ENCODE results near the gene PSMA1.

The PSMA1 gene

DNA sequence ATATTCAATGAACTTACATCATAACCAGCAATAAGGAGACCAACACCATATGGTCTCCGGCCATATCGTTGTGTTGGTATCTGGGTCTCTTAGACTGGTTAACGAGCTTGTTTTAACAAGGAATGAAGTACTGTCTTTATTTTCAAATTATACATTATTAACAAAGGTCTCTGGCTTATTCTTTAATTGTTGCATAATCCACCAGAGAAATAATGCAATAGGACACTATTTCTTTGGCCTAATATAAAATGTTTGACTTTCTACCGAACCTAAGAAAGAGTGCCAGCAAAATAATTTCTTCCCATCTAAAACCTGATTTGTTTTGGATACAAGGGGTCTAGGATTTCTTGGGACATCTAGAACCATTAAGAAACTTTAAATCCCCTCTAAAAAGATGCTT is 6.4 kb downstream of the PSMA1 start:
- H3K9me3 Mint-ChIP-seq = no peaks in the 10 kb centered on the region
- H3K27ac Mint-ChIP-seq = no peak overlapping the region
- peaks cover 8% of the 10 kb centered on the region for H3K4me1 Mint-ChIP-seq (ENCODE audit: low read depth)
- H3K4me3 Mint-ChIP-seq = no peak overlapping the region
- intact Hi-C loops (cut with micrococcal nuclease) = loop anchor here (5.0 kb wide), 1 partner anchor 46 kb away; no protein-coding TSS in a partner anchor
- H3K27me3 Mint-ChIP-seq = no peaks in the 10 kb centered on the region
- peaks cover 86% of the 10 kb centered on the region for H3K36me3 Mint-ChIP-seq (ENCODE audit: low read depth)

DNA sequence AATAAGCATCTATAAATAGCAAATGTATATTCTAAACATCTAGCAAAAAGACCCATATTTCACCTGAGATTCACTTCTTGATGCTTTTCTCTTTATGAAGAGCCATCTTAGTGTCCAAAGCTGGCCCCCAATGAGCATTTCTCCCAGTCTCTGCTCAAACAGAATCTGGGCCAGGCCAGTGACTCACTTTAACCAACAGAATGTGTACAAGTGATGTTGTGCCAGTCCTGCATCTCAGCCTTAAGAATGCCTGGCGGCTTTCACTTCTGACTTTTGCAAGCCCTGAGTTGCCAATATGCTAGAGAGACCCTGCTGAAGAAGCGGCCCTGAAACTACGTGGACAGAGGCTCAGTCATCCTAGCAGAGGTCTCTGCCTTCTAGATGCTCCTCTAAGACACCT is 13.7 kb downstream of the PSMA1 start:
- Mint-ChIP-seq H3K36me3 (ENCODE audit: low read depth) (peaks cover 87% of the 10 kb centered on the region), H3K4me3 (no peak overlapping the region), H3K27ac (no peak overlapping the region), H3K4me1 (ENCODE audit: low read depth) (no peaks in the 10 kb centered on the region), H3K9me3 (no peaks in the 10 kb centered on the region), H3K27me3 (no peaks in the 10 kb centered on the region)
- intact Hi-C loops (cut with micrococcal nuclease) = no loop called here

DNA sequence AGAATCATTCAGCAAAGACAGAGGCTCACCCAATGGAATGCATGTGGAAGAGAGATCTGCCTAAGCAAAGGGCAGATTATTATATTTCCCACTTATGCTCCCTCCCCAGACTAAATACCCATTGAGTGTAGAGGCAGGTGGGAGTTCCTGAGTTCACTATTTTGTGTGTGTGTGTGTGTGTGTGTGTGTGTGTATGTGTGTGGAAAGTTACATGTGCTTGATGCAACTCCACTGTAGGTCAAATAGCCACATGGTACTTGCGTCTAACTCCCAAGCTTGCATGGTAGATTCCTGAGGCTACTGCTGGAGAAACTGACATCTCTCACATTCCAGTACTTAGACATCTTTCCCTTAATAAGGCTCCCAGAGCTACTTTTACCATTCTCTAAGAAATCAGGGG is 17.2 kb downstream of the PSMA1 start:
- Mint-ChIP-seq H3K4me3 (no peak overlapping the region), H3K9me3 (no peaks in the 10 kb centered on the region), H3K27me3 (no peaks in the 10 kb centered on the region), H3K36me3 (ENCODE audit: low read depth) (peaks cover 67% of the 10 kb centered on the region), H3K27ac (no peak overlapping the region), H3K4me1 (ENCODE audit: low read depth) (peaks cover 5% of the 10 kb centered on the region)
- intact Hi-C loops (cut with micrococcal nuclease) = no loop called here

DNA sequence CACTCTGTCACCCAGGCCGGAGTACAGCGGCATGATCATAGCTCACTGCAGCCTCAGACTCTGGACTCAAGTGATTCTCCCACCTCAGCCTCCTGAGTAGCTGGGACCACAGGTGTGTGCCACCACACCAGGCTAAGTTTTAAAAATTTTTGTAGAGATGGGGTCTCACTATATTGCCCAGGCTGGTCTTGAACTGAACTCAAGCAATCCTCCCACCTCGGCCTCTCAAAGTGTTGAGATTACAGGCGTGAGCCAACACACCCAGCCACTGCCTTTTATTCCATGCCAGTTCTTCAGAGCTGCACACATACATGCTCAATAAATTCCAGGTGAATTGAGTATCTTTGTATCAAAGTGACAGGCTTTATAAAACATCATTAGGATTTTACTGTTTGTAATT is 18.1 kb downstream of the PSMA1 start:
- Mint-ChIP-seq H3K27ac (no peak overlapping the region), H3K36me3 (ENCODE audit: low read depth) (peaks cover 67% of the 10 kb centered on the region), H3K4me1 (ENCODE audit: low read depth) (peaks cover 15% of the 10 kb centered on the region), H3K4me3 (no peak overlapping the region), H3K9me3 (no peaks in the 10 kb centered on the region), H3K27me3 (no peaks in the 10 kb centered on the region)
- intact Hi-C loops (cut with micrococcal nuclease) = no loop called here

DNA sequence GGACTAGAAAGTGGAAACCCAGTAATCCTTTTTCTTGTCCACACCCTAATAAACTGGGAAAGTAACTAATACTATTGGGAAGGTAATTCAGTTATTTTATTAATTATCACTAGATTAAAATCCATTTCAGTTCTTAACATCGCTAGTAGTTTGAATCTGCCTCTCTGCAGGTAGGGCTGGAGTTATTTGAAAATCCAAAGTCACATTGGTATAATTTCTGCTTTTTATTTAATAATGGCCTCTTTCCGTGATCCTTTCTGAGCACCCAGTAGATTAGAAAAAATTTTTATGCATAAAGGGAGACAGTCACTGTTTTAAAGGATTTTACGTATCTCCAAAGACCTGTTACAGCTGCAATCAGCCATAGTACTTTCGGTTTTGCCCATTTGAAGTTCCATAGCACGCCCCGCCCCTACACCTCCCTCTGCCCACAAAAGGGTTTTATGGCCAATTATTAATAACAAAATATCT is 20.0 kb downstream of the PSMA1 start:
- H3K4me3 Mint-ChIP-seq = peak overlapping the region; percentile 95
- H3K36me3 Mint-ChIP-seq (ENCODE audit: low read depth) = peaks cover 63% of the 10 kb centered on the region
- H3K4me1 Mint-ChIP-seq (ENCODE audit: low read depth) = peaks cover 20% of the 10 kb centered on the region
- H3K27ac Mint-ChIP-seq = peak overlapping the region; percentile 91
- intact Hi-C loops (cut with micrococcal nuclease) = no loop called here
- no peaks in the 10 kb centered on the region for H3K9me3 Mint-ChIP-seq
- no peaks in the 10 kb centered on the region for H3K27me3 Mint-ChIP-seq

DNA sequence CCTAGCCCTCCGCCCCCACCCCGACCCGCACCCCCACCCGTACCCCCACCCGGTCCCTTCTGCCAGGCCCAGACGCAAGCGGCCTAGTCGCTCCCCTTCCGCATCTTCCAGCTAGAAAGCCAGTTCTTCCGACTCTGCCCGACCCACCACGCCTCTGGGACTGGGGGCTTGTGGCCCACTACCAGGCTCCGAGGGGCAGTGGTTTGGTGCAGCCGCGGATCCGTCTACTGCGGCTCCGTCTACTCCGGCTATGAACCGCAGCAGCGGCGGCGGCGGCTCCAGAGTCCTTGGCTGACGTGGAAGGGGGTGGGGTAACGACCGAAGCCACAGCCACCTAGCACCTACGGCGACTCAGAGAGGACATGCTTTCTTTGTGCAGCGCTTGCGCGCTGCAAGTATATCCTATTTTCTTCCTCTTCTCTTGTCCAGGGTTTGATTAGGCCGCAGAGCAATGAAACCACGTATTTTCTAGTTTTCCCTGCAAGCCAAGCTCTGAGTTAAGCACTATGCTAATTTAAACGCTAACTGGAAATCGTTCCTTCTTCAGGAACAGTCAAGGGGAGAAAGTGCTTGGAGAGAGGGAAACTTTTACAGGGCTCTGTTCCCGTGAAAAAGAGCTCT is 20.5 kb downstream of the PSMA1 start, which contains the start of gene COPB1:
TSS of gene COPB1 (minus strand) at position 252 of the 621 bp plus-strand sequence. CDS start 883 bp downstream, outside the sequence.
- H3K27me3 Mint-ChIP-seq = no peaks in the 10 kb centered on the region
- intact Hi-C loops (cut with micrococcal nuclease) = loop anchor here (1.0 to 5.0 kb wide), 2 partner anchors 21 to 37 kb away; partner anchors contain the start of gene PSMA1
- peak within 1 kb of the TSS; percentile 95 for H3K4me3 Mint-ChIP-seq
- peaks cover 20% of the 10 kb centered on the region for H3K4me1 Mint-ChIP-seq (ENCODE audit: low read depth)
- H3K9me3 Mint-ChIP-seq = no peaks in the 10 kb centered on the region
- peak within 1 kb of the TSS; percentile 91 for H3K27ac Mint-ChIP-seq
- peaks cover 63% of the 10 kb centered on the region for H3K36me3 Mint-ChIP-seq (ENCODE audit: low read depth)

DNA sequence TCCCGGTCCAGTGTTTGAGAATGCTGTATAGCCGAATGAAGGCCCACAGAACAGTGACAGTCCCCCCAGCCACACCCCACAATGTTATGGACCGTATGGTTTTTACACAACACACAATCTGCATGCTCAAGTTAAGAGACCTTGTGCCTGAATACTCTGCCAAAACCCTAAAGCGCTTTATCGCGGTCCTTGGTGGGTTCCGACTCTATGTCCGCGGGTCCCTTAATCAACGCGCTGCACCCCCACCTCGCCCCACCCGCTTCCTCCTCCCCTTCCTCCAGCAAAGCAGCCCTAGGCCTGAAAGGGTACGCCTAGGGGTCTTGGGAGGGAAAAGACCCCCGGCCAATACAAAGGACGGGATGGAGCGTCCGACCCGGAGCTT is 21.0 kb downstream of the PSMA1 start:
- peaks cover 20% of the 10 kb centered on the region for H3K4me1 Mint-ChIP-seq (ENCODE audit: low read depth)
- no peaks in the 10 kb centered on the region for H3K9me3 Mint-ChIP-seq
- peak overlapping the region; percentile 91 for H3K27ac Mint-ChIP-seq
- peaks cover 63% of the 10 kb centered on the region for H3K36me3 Mint-ChIP-seq (ENCODE audit: low read depth)
- intact Hi-C loops (cut with micrococcal nuclease) = loop anchor here (1.0 to 5.0 kb wide), 2 partner anchors 21 to 37 kb away; partner anchors contain the start of gene PSMA1
- no peaks in the 10 kb centered on the region for H3K27me3 Mint-ChIP-seq
- H3K4me3 Mint-ChIP-seq = peak overlapping the region; percentile 95

DNA sequence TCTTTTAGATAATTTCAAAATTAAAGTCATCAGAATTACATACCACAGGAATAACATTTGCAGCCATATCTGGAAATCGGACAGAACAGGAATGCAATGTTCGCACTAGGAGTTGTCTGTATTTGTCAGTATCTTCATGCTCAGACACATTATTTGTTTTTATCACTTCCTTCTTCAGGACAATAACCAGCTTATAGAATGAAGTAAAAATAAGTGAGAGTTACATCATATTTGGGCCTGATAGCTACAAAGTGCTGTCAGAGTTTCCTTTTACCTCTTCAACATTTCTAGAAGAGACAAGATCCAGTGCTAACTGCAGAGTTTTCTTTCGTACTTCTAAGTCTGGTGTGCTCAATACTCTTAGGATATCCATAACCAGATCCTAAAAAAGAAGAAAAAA is 39.5 kb downstream of the PSMA1 start:
- Mint-ChIP-seq H3K4me3 (no peak overlapping the region), H3K27ac (no peak overlapping the region), H3K27me3 (no peaks in the 10 kb centered on the region), H3K9me3 (no peaks in the 10 kb centered on the region), H3K36me3 (ENCODE audit: low read depth) (peaks cover 91% of the 10 kb centered on the region), H3K4me1 (ENCODE audit: low read depth) (peaks cover 1% of the 10 kb centered on the region)
- intact Hi-C loops (cut with micrococcal nuclease) = no loop called here

DNA sequence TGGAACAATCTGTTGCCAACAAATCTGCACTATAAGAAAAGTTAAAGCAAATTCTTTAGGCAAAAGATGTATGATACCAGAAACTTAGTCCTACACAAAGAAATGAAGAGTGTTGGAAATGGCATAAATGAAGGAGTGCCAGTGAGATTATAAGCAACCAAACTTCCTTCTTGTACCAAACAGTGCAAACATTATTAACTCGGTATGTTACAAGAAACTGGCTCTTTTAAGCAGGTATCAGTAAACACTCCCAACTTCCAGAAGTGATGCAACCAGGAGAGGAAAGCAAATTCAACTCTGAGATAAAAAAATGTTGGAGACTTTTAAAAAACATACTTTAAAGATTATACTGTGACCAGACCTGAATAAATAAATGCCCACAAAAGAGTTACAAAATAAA is 49.1 kb downstream of the PSMA1 start:
- no peaks in the 10 kb centered on the region for H3K4me1 Mint-ChIP-seq (ENCODE audit: low read depth)
- intact Hi-C loops (cut with micrococcal nuclease) = loop anchor here (10.0 kb wide), 1 partner anchor 746 kb away; no protein-coding TSS in a partner anchor
- H3K9me3 Mint-ChIP-seq = no peaks in the 10 kb centered on the region
- H3K4me3 Mint-ChIP-seq = no peak overlapping the region
- H3K27me3 Mint-ChIP-seq = no peaks in the 10 kb centered on the region
- H3K27ac Mint-ChIP-seq = no peak overlapping the region
- peaks cover 80% of the 10 kb centered on the region for H3K36me3 Mint-ChIP-seq (ENCODE audit: low read depth)

DNA sequence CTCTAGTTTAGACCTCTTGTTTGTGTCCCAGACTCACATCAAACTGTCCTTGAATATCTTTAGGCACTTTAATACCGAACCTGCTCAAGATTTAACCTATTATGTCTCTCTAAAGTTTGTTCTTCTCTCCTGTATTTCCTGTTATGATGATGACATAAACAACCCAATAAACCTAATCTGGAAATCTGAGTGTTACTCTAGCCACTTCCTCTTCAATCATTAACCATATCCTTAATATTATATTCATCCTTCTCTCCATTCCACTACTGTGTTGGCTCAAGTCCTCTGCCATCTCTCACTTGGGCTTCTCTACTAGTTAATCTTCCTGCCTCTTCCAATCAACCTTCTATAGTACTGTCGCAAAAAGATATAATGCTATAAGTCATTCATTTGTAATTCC is 56.6 kb downstream of the PSMA1 start:
- H3K9me3 Mint-ChIP-seq = no peaks in the 10 kb centered on the region
- no peak overlapping the region for H3K4me3 Mint-ChIP-seq
- intact Hi-C loops (cut with micrococcal nuclease) = loop anchor here (5.0 kb wide), 1 partner anchor 34 kb away; the partner anchor contains the start of gene COPB1
- H3K4me1 Mint-ChIP-seq (ENCODE audit: low read depth) = no peaks in the 10 kb centered on the region
- H3K36me3 Mint-ChIP-seq (ENCODE audit: low read depth) = peaks cover 8% of the 10 kb centered on the region
- no peaks in the 10 kb centered on the region for H3K27me3 Mint-ChIP-seq
- H3K27ac Mint-ChIP-seq = no peak overlapping the region

DNA sequence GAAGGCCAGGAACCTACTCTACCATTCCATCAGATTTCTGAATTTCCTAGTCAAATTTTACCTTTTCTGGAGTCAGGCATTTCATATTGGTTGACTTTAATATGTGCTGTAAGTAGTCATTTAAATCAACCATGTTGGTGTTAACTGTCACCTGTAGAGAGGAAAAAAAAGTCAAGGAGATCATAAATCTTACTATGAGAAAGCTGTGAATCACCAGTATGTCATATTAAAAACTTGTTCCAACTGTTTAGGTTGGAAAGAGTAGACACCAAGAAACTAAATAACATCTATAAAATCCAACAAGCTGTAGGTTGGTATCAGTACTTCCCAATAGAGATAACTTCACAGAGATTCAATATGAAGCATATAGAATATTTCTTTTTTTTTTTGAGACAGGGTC is 60.0 kb downstream of the PSMA1 start:
- Mint-ChIP-seq H3K9me3 (no peaks in the 10 kb centered on the region), H3K27ac (no peak overlapping the region), H3K4me3 (no peak overlapping the region), H3K36me3 (ENCODE audit: low read depth) (peaks cover 28% of the 10 kb centered on the region), H3K4me1 (ENCODE audit: low read depth) (no peaks in the 10 kb centered on the region), H3K27me3 (no peaks in the 10 kb centered on the region)
- intact Hi-C loops (cut with micrococcal nuclease) = loop anchor here (5.0 kb wide), 1 partner anchor 37 kb away; the partner anchor contains the start of gene COPB1

DNA sequence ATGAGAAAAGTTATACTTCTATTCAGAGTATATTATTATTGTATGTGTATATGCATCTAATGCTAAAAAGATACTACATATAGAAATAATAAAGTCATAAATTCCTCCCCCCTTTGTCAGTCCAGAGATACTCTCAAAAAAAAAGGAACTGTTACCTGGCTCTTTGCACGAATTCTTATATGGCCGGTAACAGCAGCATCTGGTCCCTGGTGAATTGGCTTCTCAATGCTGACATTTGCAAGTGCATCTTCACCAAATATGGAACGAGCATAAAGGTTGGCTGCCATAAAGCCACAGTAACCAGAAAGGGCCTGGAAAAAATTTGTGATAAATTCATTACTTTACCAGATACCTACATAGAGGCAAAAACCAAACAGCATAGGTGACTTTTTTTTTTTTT is 61.8 kb downstream of the PSMA1 start:
- Mint-ChIP-seq H3K4me3 (no peak overlapping the region), H3K4me1 (ENCODE audit: low read depth) (no peaks in the 10 kb centered on the region), H3K27ac (no peak overlapping the region), H3K36me3 (ENCODE audit: low read depth) (peaks cover 41% of the 10 kb centered on the region), H3K27me3 (no peaks in the 10 kb centered on the region), H3K9me3 (no peaks in the 10 kb centered on the region)
- intact Hi-C loops (cut with micrococcal nuclease) = loop anchor here (10.0 kb wide), 1 partner anchor 684 kb away; no protein-coding TSS in a partner anchor

DNA sequence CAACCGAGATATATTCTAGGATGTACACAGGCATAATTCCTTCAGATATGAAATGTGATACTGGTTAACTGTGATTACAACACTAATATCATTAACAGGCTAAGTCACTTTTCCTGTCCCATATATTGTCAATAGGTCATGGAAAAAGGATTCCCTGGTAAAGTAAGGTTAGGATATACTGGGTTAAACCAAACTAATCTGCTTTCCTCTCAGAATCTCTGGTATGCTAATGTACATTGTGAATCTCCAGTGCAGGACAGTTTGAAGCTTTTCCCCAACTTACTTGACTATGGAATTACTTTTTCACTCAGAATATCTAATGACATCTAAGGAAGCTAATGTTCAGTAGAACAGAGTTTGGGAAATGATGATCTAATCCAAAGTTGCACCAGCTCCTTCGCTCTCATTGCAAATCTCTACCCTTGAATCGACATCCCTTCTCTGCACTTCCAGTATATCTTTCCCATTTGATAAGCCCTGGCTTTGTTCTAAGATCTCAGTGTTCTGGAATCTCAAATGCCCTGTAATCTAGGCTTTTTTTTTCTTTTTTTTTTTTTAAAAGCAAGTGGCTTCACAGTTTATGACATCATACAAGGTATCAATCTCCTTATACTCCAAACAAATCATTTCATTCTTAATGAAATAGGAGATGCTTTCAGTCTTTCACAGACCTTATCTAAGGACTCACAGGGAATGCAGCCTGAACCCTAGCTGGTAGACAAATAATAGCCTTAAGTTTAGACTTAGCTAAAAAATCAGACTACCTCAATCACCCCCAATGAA is 64.3 kb downstream of the PSMA1 start:
- Mint-ChIP-seq H3K27me3 (no peaks in the 10 kb centered on the region), H3K4me3 (no peak overlapping the region), H3K36me3 (ENCODE audit: low read depth) (peaks cover 66% of the 10 kb centered on the region), H3K9me3 (no peaks in the 10 kb centered on the region), H3K27ac (no peak overlapping the region), H3K4me1 (ENCODE audit: low read depth) (no peaks in the 10 kb centered on the region)
- intact Hi-C loops (cut with micrococcal nuclease) = loop anchor here (10.0 kb wide), 1 partner anchor 681 kb away; no protein-coding TSS in a partner anchor

Measured in dendritic cell treated with granulocyte-macrophage colony-stimulating factor and Interleukin-4, amounts not matched to agents 40 ng/mL and 50 ng/mL, for 4 days (primary cell).